ENCODE results near the gene FBXW5.

DNA sequence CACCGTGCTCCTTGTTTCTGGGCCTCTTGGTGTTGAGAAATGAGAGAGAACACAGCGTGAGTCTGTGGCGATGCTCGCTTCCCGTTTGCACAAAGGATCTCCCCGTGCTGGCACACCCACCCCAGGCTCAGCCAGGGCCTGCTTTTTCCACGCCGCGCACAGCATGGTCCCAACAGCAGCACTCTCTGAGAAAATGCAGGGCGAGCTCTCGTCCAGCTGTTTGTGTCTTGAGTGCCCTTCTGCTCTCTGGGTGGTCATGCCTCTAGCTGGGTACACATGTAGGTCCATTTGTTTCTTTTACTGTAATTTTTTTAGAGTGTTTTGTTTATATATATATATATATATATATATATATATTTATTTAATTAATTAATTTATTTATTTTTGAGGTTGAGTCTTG lies 26.6 kb downstream of the FBXW5 start:
- TF ChIP-seq HMGN3 (IDR thresholded peaks at IDR 0.05; ENCODE audit: borderline replicate concordance, extremely low read depth, insufficient read length, low read depth, low read length) (no peak), MED1 (CRISPR knock-in tag; IDR thresholded peaks at IDR 0.05; ENCODE audit: borderline replicate concordance) (no peak), ZNF197 (CRISPR knock-in tag; IDR thresholded peaks at IDR 0.05; ENCODE audit: low read depth) (no peak), ZNF24 (IDR thresholded peaks at IDR 0.05) (no peak), FOXK1 (CRISPR knock-in tag; IDR thresholded peaks at IDR 0.05; ENCODE audit: borderline replicate concordance) (no peak), RAD21 (CRISPR knock-in tag; conservative IDR thresholded peaks at IDR 0.05 in 1 of 2, IDR thresholded peaks at IDR 0.05 in 1 of 2) (no peak), RAD51 (IDR thresholded peaks at IDR 0.05; ENCODE audit: borderline replicate concordance, low read depth) (no peak), POLR2A (conservative IDR thresholded peaks at IDR 0.05) (no peak), CBX1 (IDR thresholded peaks at IDR 0.05; ENCODE audit: low read depth) (no peak), XRCC5 (IDR thresholded peaks at IDR 0.05; ENCODE audit: low read depth, low read length) (no peak)

Data from K562 (cell line).